BE2C (cell line): ENCODE data around the gene CNTD1.
"Not testable (repeated sequence)": the region's sequence is repeated elsewhere in the genome, so short reads cannot be mapped to it uniquely, and the experiment has no call there.

Experiments used
- DNase-seq: peaks from one replicate; pipeline ENCODE4 v3.0.0-alpha.2; 2020
- H3K27me3 ChIP-seq: fragments of 250-450 bp; sonication (Bioruptor Pico); 2 replicates; pipeline ENCODE4 v1.5.1; 2020; ENCODE audit warnings: mild to moderate bottlenecking
- H3K36me3 ChIP-seq: fragments of 250-450 bp; sonication (Bioruptor Pico); 2 replicates; pipeline ENCODE4 v1.5.1; 2020; ENCODE audit warnings: mild to moderate bottlenecking
- H3K4me1 ChIP-seq: fragments of 250-450 bp; sonication (Bioruptor Pico); 2 replicates; pipeline ENCODE4 v1.5.1; 2020
- H3K4me3 ChIP-seq: 2 replicates; pipeline ENCODE4 v1.5.1; 2011; ENCODE audit warnings: low read depth, low read length
- H3K9me3 ChIP-seq: fragments of 250-450 bp; sonication (Bioruptor Pico); 2 replicates; pipeline ENCODE4 v1.5.1; 2020
- CTCF ChIP-seq: IDR thresholded peaks from 2 replicates; pipeline ENCODE4 v1.5.1; 2012; ENCODE audit warnings: mild to moderate bottlenecking, low read depth, low read length

CNTD1 gene

GRCh38 chr17:42759982-42760651 lies 38.5 kb upstream of the CNTD1 start:
- Histone ChIP-seq H3K4me3 (no peak overlapping the region), H3K27me3 (peaks cover 12% of the 10 kb centered on the region), H3K9me3 (no peaks in the 10 kb centered on the region), H3K4me1 (peaks cover 9% of the 10 kb centered on the region), H3K36me3 (no peaks in the 10 kb centered on the region)
- no peak for DNase-seq
- no peak for TF ChIP-seq CTCF

- peak; percentile 51 for DNase-seq
- peaks cover 12% of the 10 kb centered on the region for H3K27me3 ChIP-seq
- no peaks in the 10 kb centered on the region for H3K9me3 ChIP-seq
- H3K36me3 ChIP-seq, result no peaks in the 10 kb centered on the region
- TF ChIP-seq CTCF, result no peak
- H3K4me1 ChIP-seq, result peaks cover 9% of the 10 kb centered on the region
- H3K4me3 ChIP-seq, result peak within 1 kb of the TSS; percentile 29
Observed at GRCh38 chr17:42760652-42761581, 37.7 kb upstream of the CNTD1 start, which contains the start of gene RAMP2. TSS of gene RAMP2 (plus strand) at chr17:42761227. CDS start at chr17:42761262, 35 bp downstream.

- DNase-seq, result no peak
- TF ChIP-seq CTCF, result no peak
- peak overlapping the region; percentile 29 for H3K4me3 ChIP-seq
- H3K4me1 ChIP-seq, result peaks cover 9% of the 10 kb centered on the region
- no peaks in the 10 kb centered on the region for H3K36me3 ChIP-seq
- peaks cover 12% of the 10 kb centered on the region for H3K27me3 ChIP-seq
- no peaks in the 10 kb centered on the region for H3K9me3 ChIP-seq
Observed at GRCh38 chr17:42761638-42762037, 37.0 kb upstream of the CNTD1 start.

GRCh38 chr17:42766124-42766523 lies 32.5 kb upstream of the CNTD1 start:
- Histone ChIP-seq H3K27me3 (no peaks in the 10 kb centered on the region; the same call in none of the 2 replicates), H3K4me3 (no peak overlapping the region), H3K9me3 (no peaks in the 10 kb centered on the region), H3K36me3 (no peaks in the 10 kb centered on the region), H3K4me1 (peaks cover 9% of the 10 kb centered on the region)
- TF ChIP-seq CTCF, result no peak
- DNase-seq, result no peak

GRCh38 chr17:42767512-42767911 lies 31.1 kb upstream of the CNTD1 start:
- H3K36me3 ChIP-seq, result no peaks in the 10 kb centered on the region
- H3K4me1 ChIP-seq, result peaks cover 8% of the 10 kb centered on the region
- H3K9me3 ChIP-seq, result no peaks in the 10 kb centered on the region
- no peaks in the 10 kb centered on the region; the same call in 1 of the 2 replicates for H3K27me3 ChIP-seq
- no peak overlapping the region for H3K4me3 ChIP-seq
- no peak for TF ChIP-seq CTCF
- no peak for DNase-seq

- not testable (repeated sequence) for H3K9me3 ChIP-seq, H3K27me3 ChIP-seq, H3K36me3 ChIP-seq, H3K4me1 ChIP-seq, H3K4me3 ChIP-seq, DNase-seq
Observed at GRCh38 chr17:42768006-42768405, 30.7 kb upstream of the CNTD1 start.

GRCh38 chr17:42769964-42770363 lies 28.7 kb upstream of the CNTD1 start:
- not testable (repeated sequence) for H3K36me3 ChIP-seq, H3K9me3 ChIP-seq, H3K27me3 ChIP-seq, DNase-seq, H3K4me1 ChIP-seq, H3K4me3 ChIP-seq
